ENCODE measurements around the gene FBXL14. TPM values are rescaled to one million over a fixed set of nuclear protein-coding genes. Genes with fewer than 3 reads are reported as not detected.

The FBXL14 gene
- polyA plus RNA-seq, 2 of the 4 experiments (the other 2 are of a cell fraction): 6.7 to 7.1 TPM

- WGBS (ENCODE audit: missing lambda C conversion rate): 44% methylated on average over 4 of the region's 4 CpGs
- H3K4me1 ChIP-seq: peaks cover 38% of the 10 kb centered on the region
- DNase-seq (ENCODE audit: low read depth in 1 of 2, low spot score in 1 of 2): no peak
- CTCF ChIA-PET: interaction anchor here (0.7 to 2.6 kb wide), 3 partner anchors 8 to 14 kb away, joined by 3 to 30 read pairs (median 13); no protein-coding TSS in a partner anchor
- FAIRE-seq: no peak
- H3K4me3 ChIP-seq: 0 out of 3 replicates have a peak overlapping the region, but pooled peaks have one; percentile 14
- no peak for ATAC-seq
- peak overlapping the region; percentile 95 for H3K4me2 ChIP-seq
- TF ChIP-seq RFX5 (IDR thresholded peaks at IDR 0.05) (no peak), RNF2 (IDR thresholded peaks at IDR 0.05; ENCODE audit: borderline replicate concordance, low read depth) (no peak), MAFK (IDR thresholded peaks at IDR 0.05; ENCODE audit: partially characterized antibody) (no peak), CBX8 (IDR thresholded peaks at IDR 0.05) (no peak), CTCF (IDR thresholded peaks at IDR 0.05) (no peak), ZC3H11A (IDR thresholded peaks at IDR 0.05) (no peak), PBX3 (IDR thresholded peaks at IDR 0.05) (no peak), BHLHE40 (IDR thresholded peaks at IDR 0.05; ENCODE audit: low read depth, low read length) (no peak), HOXB5 (CRISPR knock-in tag; IDR thresholded peaks at IDR 0.05) (no peak), EHMT2 (IDR thresholded peaks at IDR 0.05; ENCODE audit: low read depth) (no peak), TP53 (CRISPR knock-in tag; IDR thresholded peaks at IDR 0.05) (no peak), PHF8 (IDR thresholded peaks at IDR 0.05; ENCODE audit: borderline replicate concordance, low read depth) (no peak), GATA3 (IDR thresholded peaks at IDR 0.05; ENCODE audit: borderline replicate concordance) (no peak), E2F6 (IDR thresholded peaks at IDR 0.05; ENCODE audit: borderline replicate concordance, low read depth) (no peak), EP300 (IDR thresholded peaks at IDR 0.05) (no peak), ZNF302 (CRISPR knock-in tag; IDR thresholded peaks at IDR 0.05) (no peak), MAZ (IDR thresholded peaks at IDR 0.05; ENCODE audit: borderline replicate concordance, low read depth, low read length) (no peak)
- POLR2A ChIA-PET: no interaction called here
- H3K9me3 ChIP-seq: no peaks in the 10 kb centered on the region
- H3K27ac ChIP-seq: no peak overlapping the region
Observed at GRCh38 chr12:1591543-1591942, 2.8 kb downstream of the FBXL14 start.

- 44% methylated on average over 3 of the region's 3 CpGs for WGBS (ENCODE audit: missing lambda C conversion rate)
- H3K9me3 ChIP-seq: no peaks in the 10 kb centered on the region
- FAIRE-seq (no peak), ATAC-seq (no peak), DNase-seq (ENCODE audit: low read depth in 1 of 2, low spot score in 1 of 2) (peak; percentile 40 to 67)
- peak overlapping the region; percentile 95 for H3K4me2 ChIP-seq
- ChIA-PET CTCF (interaction anchor here (0.7 to 6.1 kb wide), 2 partner anchors 8 to 473 kb away, joined by 3 to 73 read pairs; no protein-coding TSS in a partner anchor), POLR2A (no interaction called here)
- 0 out of 3 replicates have a peak overlapping the region, but pooled peaks have one; percentile 14 for H3K4me3 ChIP-seq
- H3K4me1 ChIP-seq: peaks cover 38% of the 10 kb centered on the region
- TF ChIP-seq EHF (CRISPR knock-in tag; IDR thresholded peaks at IDR 0.05) (no peak), ZNF302 (CRISPR knock-in tag; IDR thresholded peaks at IDR 0.05) (no peak), HDAC2 (IDR thresholded peaks at IDR 0.05) (no peak), NPAS2 (CRISPR knock-in tag; IDR thresholded peaks at IDR 0.05; ENCODE audit: borderline replicate concordance) (no peak), CHD2 (IDR thresholded peaks at IDR 0.05; ENCODE audit: low read length, partially characterized antibody) (no peak), FOXS1 (CRISPR knock-in tag; IDR thresholded peaks at IDR 0.05) (no peak)
- H3K27ac ChIP-seq: no peak overlapping the region
Observed at GRCh38 chr12:1591034-1591433, 3.3 kb downstream of the FBXL14 start.
